ENCODE measurements around the gene INO80.
"Not testable (repeated sequence)": the region's sequence is repeated elsewhere in the genome, so short reads cannot be mapped to it uniquely, and the experiment has no call there.

Gene INO80

GRCh38 chr15:40968290-40969085 lies 147.6 kb downstream of the INO80 start:
- no peak overlapping the region for H3K4me3 ChIP-seq (replicated peaks; ENCODE audit: low read depth, low read length)
- H3K36me3 ChIP-seq (ENCODE audit: control insufficient read depth, insufficient read depth, low read length), result no peaks in the 10 kb centered on the region
- no peaks in the 10 kb centered on the region for H3K27me3 ChIP-seq (replicated peaks; ENCODE audit: control insufficient read depth, insufficient read depth, low read length)
- no peak for TF ChIP-seq CTCF (IDR thresholded peaks at IDR 0.05; ENCODE audit: insufficient read depth, low read length, poor library complexity, severe bottlenecking)
- no peak for DNase-seq (ENCODE audit: extremely low read depth, insufficient read length)

DNA sequence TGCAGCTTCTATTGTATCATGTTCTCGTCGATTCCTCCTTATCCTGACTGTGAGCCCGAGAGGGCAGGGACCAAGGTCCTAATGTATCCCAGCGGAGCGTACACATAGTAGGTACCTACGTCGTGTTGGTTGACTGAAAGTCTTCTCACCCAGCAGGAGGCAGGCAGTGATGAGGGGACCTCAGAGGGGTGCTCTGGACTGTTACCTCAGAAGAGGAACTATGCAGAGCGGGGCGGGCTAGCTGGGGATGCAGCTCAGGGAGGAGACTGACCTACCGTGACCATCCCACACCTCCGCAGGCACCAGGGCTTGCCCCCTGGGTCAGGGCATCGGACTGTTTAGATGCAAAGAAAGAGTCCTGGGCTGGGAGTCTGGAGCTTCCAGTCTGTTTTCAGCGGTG lies 151.4 kb downstream of the INO80 start:
- no peaks in the 10 kb centered on the region for H3K36me3 ChIP-seq (ENCODE audit: control insufficient read depth, insufficient read depth, low read length)
- no peak for DNase-seq (ENCODE audit: extremely low read depth, insufficient read length)
- no peak for TF ChIP-seq CTCF (IDR thresholded peaks at IDR 0.05; ENCODE audit: insufficient read depth, low read length, poor library complexity, severe bottlenecking)
- H3K4me3 ChIP-seq (replicated peaks; ENCODE audit: low read depth, low read length), result no peak overlapping the region
- no peaks in the 10 kb centered on the region for H3K27me3 ChIP-seq (replicated peaks; ENCODE audit: control insufficient read depth, insufficient read depth, low read length)

GRCh38 chr15:40964006-40964405 lies 152.1 kb downstream of the INO80 start:
- Histone ChIP-seq H3K4me3 (replicated peaks; ENCODE audit: low read depth, low read length) (no peak overlapping the region), H3K27me3 (replicated peaks; ENCODE audit: control insufficient read depth, insufficient read depth, low read length) (no peaks in the 10 kb centered on the region), H3K36me3 (ENCODE audit: control insufficient read depth, insufficient read depth, low read length) (no peaks in the 10 kb centered on the region)
- no peak for DNase-seq (ENCODE audit: extremely low read depth, insufficient read length)
- no peak for TF ChIP-seq CTCF (IDR thresholded peaks at IDR 0.05; ENCODE audit: insufficient read depth, low read length, poor library complexity, severe bottlenecking)

DNA sequence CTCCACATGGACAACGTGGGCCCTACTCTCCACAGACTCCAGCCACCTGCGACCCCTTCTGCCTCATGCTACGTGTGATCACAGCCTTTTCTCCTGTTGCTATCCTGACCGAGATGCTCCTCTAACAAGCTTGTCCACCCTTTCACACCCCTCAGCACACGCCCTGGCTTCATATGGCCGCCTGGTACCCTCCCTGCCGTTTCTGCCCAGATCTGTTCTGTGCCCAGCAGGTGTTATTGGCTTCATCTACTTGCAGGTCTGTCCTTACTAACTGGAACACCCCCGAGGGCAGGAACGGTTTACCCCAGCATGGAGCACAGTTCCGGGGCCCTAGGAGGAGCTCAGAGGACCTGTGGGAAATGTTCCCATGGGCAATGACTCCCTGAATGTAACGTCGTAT lies 152.9 kb downstream of the INO80 start:
- H3K4me3 ChIP-seq (replicated peaks; ENCODE audit: low read depth, low read length), result no peak overlapping the region
- no peak for TF ChIP-seq CTCF (IDR thresholded peaks at IDR 0.05; ENCODE audit: insufficient read depth, low read length, poor library complexity, severe bottlenecking)
- no peaks in the 10 kb centered on the region for H3K27me3 ChIP-seq (replicated peaks; ENCODE audit: control insufficient read depth, insufficient read depth, low read length)
- H3K36me3 ChIP-seq (ENCODE audit: control insufficient read depth, insufficient read depth, low read length), result no peaks in the 10 kb centered on the region
- DNase-seq (ENCODE audit: extremely low read depth, insufficient read length), result no peak

- H3K27me3 ChIP-seq (replicated peaks; ENCODE audit: control insufficient read depth, insufficient read depth, low read length); H3K4me3 ChIP-seq (replicated peaks; ENCODE audit: low read depth, low read length); H3K36me3 ChIP-seq (ENCODE audit: control insufficient read depth, insufficient read depth, low read length); DNase-seq (ENCODE audit: extremely low read depth, insufficient read length): not testable (repeated sequence)
These were observed 153.8 kb downstream of the INO80 start for GRCh38 chr15:40962317-40962716.

DNA sequence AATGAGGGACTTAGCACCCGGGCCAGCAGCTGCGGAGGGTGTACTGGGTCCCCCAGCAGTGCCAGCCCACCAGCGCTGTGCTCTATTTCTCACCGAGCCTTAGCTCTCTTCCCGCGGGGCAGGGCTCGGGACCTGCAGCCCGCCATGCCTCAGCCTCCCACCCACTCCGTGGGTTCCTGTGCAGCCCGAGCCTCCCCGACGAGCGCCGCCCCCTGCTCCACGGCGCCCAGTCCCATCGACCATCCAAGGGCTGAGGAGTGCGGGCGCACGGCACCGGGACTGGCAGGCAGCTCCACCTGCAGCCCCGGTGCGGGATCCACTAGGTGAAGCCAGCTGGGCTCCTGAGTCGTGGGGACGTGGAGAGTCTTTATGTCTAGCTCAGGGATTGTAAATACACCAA lies 154.3 kb downstream of the INO80 start:
- H3K36me3 ChIP-seq (ENCODE audit: control insufficient read depth, insufficient read depth, low read length); H3K27me3 ChIP-seq (replicated peaks; ENCODE audit: control insufficient read depth, insufficient read depth, low read length): not testable (repeated sequence)

DNA sequence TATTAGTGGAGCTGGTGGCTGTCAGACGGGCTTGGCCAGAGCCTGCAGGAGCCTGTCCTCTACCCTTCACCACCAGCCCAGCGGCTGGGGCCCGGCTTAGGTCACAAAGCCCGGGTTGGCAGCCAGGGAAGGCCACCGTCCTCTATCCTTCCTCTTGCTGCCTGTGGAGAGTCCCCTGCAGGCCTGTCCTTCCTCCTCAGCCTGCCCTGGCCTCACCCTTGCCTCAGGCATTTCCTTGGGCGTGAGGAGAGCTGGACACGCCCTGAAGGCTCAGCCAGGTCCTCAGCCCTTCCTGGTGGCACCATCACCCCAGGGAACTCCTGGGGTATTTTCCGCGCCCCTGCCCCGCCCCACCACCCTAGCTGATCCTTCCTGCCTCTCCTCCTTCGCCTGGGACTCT lies 155.2 kb downstream of the INO80 start:
- Histone ChIP-seq H3K36me3 (ENCODE audit: control insufficient read depth, insufficient read depth, low read length) (no peaks in the 10 kb centered on the region; the same call in 1 of the 2 replicates), H3K4me3 (replicated peaks; ENCODE audit: low read depth, low read length) (no peak overlapping the region), H3K27me3 (replicated peaks; ENCODE audit: control insufficient read depth, insufficient read depth, low read length) (no peaks in the 10 kb centered on the region)
- DNase-seq (ENCODE audit: extremely low read depth, insufficient read length), result no peak
- TF ChIP-seq CTCF (IDR thresholded peaks at IDR 0.05; ENCODE audit: insufficient read depth, low read length, poor library complexity, severe bottlenecking), result no peak

More for the DNA sequence above, 154.3 kb downstream of the INO80 start:
- H3K4me3 ChIP-seq (replicated peaks; ENCODE audit: low read depth, low read length); DNase-seq (ENCODE audit: extremely low read depth, insufficient read length): not testable (repeated sequence)

Data from GM06990 (cell line).